WTC11 (cell line): ENCODE measurements around the gene CDYL.

Experiments
- CREB1 ChIP-seq: sonication (generic); formaldehyde crosslinking; IDR thresholded peaks from 2 replicates; pipeline ENCODE4 v1.8.0; 2023; ENCODE audit warnings: mild to moderate bottlenecking, missing genetic modification reagents
- GTF2I ChIP-seq: fragments of 250-450 bp; sonication (Bioruptor Pico); conservative IDR thresholded peaks from 2 replicates; pipeline ENCODE4 v1.4.0; 2021; ENCODE audit warnings: mild to moderate bottlenecking
- NFE2L1 ChIP-seq: sonication (generic); formaldehyde crosslinking; IDR thresholded peaks from 2 replicates; pipeline ENCODE4 v1.8.1; 2023; ENCODE audit warnings: missing genetic modification reagents
- NFYB ChIP-seq: sonication (generic); formaldehyde crosslinking; conservative IDR thresholded peaks from 2 replicates; pipeline ENCODE4 v1.8.0; 2022; ENCODE audit warnings: low read depth, missing genetic modification reagents
- SMAD3 ChIP-seq: sonication (generic); formaldehyde crosslinking; IDR thresholded peaks from 2 replicates; pipeline ENCODE4 v1.8.0; 2022; ENCODE audit warnings: missing genetic modification reagents, mild to moderate bottlenecking, borderline replicate concordance
- SP1 ChIP-seq: sonication (generic); formaldehyde crosslinking; conservative IDR thresholded peaks from 2 replicates; pipeline ENCODE4 v1.8.1; 2022; ENCODE audit warnings: missing genetic modification reagents
- ZNF138 ChIP-seq: sonication (generic); formaldehyde crosslinking; conservative IDR thresholded peaks from 2 replicates; pipeline ENCODE4 v1.8.1; 2022; ENCODE audit warnings: mild to moderate bottlenecking, moderate library complexity, missing genetic modification reagents
- TF ChIP-seq, protein P1 (sequence below): sonication (generic); formaldehyde crosslinking; IDR thresholded peaks from 2 replicates; pipeline ENCODE4 v1.8.1; 2022; ENCODE audit warnings: mild to moderate bottlenecking, moderate library complexity, missing genetic modification reagents
- TF ChIP-seq, protein P2 (sequence below): fragments of 200-600 bp; IDR thresholded peaks from 2 replicates; pipeline ENCODE4 v1.8.0; 2022; ENCODE audit warnings: antibody characterized with exemption
- TF ChIP-seq, protein P3 (sequence below): sonication (generic); formaldehyde crosslinking; IDR thresholded peaks from 2 replicates; pipeline ENCODE4 v1.8.1; 2023; ENCODE audit warnings: mild to moderate bottlenecking, missing genetic modification reagents

DNA sequence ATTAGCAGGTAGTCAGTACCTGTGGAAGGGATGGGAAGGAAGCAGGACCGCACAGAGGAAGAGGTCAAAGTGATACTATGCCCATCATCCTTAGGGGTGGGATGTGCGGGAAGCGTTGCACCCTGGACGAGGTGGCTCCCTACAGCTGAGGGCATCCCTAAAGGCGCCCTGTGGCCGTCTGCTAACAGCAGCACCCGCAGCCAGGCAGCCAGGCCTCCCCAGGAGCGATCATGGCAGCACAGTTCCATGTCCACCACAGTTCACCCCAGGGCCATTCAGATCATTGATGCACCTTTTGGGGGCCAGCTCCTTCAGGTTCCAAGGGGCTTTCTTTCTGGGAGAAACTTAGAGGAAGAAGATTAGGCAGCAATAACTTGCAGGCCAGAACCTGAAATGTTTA is 168.1 kb downstream of the CDYL start:
- TF ChIP-seq, protein P1, sequence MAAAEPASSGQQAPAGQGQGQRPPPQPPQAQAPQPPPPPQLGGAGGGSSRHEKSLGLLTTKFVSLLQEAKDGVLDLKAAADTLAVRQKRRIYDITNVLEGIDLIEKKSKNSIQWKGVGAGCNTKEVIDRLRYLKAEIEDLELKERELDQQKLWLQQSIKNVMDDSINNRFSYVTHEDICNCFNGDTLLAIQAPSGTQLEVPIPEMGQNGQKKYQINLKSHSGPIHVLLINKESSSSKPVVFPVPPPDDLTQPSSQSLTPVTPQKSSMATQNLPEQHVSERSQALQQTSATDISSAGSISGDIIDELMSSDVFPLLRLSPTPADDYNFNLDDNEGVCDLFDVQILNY (CRISPR knock-in tag), result no peak
- no peak for TF ChIP-seq SP1 (CRISPR knock-in tag)
- TF ChIP-seq SMAD3 (CRISPR knock-in tag), result no peak
- TF ChIP-seq, protein P2, sequence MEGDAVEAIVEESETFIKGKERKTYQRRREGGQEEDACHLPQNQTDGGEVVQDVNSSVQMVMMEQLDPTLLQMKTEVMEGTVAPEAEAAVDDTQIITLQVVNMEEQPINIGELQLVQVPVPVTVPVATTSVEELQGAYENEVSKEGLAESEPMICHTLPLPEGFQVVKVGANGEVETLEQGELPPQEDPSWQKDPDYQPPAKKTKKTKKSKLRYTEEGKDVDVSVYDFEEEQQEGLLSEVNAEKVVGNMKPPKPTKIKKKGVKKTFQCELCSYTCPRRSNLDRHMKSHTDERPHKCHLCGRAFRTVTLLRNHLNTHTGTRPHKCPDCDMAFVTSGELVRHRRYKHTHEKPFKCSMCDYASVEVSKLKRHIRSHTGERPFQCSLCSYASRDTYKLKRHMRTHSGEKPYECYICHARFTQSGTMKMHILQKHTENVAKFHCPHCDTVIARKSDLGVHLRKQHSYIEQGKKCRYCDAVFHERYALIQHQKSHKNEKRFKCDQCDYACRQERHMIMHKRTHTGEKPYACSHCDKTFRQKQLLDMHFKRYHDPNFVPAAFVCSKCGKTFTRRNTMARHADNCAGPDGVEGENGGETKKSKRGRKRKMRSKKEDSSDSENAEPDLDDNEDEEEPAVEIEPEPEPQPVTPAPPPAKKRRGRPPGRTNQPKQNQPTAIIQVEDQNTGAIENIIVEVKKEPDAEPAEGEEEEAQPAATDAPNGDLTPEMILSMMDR, result no peak
- TF ChIP-seq NFE2L1 (CRISPR knock-in tag), result no peak
- TF ChIP-seq CREB1 (CRISPR knock-in tag), result no peak
- no peak for TF ChIP-seq ZNF138 (CRISPR knock-in tag)
- TF ChIP-seq NFYB (CRISPR knock-in tag), result no peak
- TF ChIP-seq, protein P3, sequence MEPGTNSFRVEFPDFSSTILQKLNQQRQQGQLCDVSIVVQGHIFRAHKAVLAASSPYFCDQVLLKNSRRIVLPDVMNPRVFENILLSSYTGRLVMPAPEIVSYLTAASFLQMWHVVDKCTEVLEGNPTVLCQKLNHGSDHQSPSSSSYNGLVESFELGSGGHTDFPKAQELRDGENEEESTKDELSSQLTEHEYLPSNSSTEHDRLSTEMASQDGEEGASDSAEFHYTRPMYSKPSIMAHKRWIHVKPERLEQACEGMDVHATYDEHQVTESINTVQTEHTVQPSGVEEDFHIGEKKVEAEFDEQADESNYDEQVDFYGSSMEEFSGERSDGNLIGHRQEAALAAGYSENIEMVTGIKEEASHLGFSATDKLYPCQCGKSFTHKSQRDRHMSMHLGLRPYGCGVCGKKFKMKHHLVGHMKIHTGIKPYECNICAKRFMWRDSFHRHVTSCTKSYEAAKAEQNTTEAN, result no peak
- no peak for TF ChIP-seq GTF2I (CRISPR knock-in tag)
